IMR-90 (cell line): ENCODE data around the gene TRHDE. TPM values are rescaled to one million over a fixed set of nuclear protein-coding genes. Genes with fewer than 3 reads are reported as not detected.

ENCODE experiments used
- ATAC-seq: fragments of 200-7000 bp; cut with Tn5 transposase; 2 replicates; pipeline ENCODE4 v1.9.1; 2020; ENCODE audit warnings: low read depth, mild to moderate bottlenecking, moderate library complexity
- BruUV-seq: library from RNA; stranded (reverse); fragments of 400-500 nt; replicated peaks from 2 replicates; lab custom pipeline; 2021; lab: Mats Ljungman, UMichigan
- CTCF ChIA-PET: fragments of 300-600 bp; formaldehyde crosslinking; extraction: SDS; loops from one replicate; lab custom pipeline; 2021; ENCODE audit warnings: antibody characterized with exemption; lab: Yijun Ruan, JAX
- POLR2A ChIA-PET: fragments of 300-600 bp; sonication (Branson Sonifier 250); formaldehyde crosslinking; loops from one replicate; lab custom pipeline; 2022; ENCODE audit warnings: antibody characterized with exemption; ENCODE audit not compliant: unreplicated experiment; lab: Charles Lee
- DNase-seq: peaks from one replicate; pipeline ENCODE4 v3.0.0; 2013
- H2AFZ ChIP-seq: replicated peaks from 2 replicates; pipeline ENCODE3; 2013; ENCODE audit warnings: low read length, mild to moderate bottlenecking; ENCODE audit not compliant: poor library complexity
- H2AK5ac ChIP-seq: 2 replicates; pipeline ENCODE4 v1.6.1; 2013; ENCODE audit warnings: low read depth, low read length, inconsistent platforms
- H2AK9ac ChIP-seq: replicated peaks from 2 replicates; pipeline ENCODE3; 2013; ENCODE audit warnings: mild to moderate bottlenecking, low read depth, low read length, moderate library complexity; ENCODE audit not compliant: poor library complexity
- H2BK120ac ChIP-seq: 2 replicates; pipeline ENCODE4 v1.6.1; 2013; ENCODE audit warnings: low read depth, low read length, inconsistent platforms
- H2BK15ac ChIP-seq: 3 replicates; pipeline ENCODE4 v1.6.1; 2013; ENCODE audit warnings: low read depth, low read length, inconsistent platforms
- H2BK20ac ChIP-seq: 2 replicates; pipeline ENCODE4 v1.6.1; 2013; ENCODE audit warnings: low read depth, mild to moderate bottlenecking, inconsistent platforms, low read length, moderate library complexity
- H2BK5ac ChIP-seq: 2 replicates; pipeline ENCODE4 v1.6.1; 2013; ENCODE audit warnings: mild to moderate bottlenecking, low read depth, low read length, inconsistent platforms; ENCODE audit not compliant: poor library complexity, severe bottlenecking
- H3K14ac ChIP-seq: replicated peaks from 2 replicates; pipeline ENCODE4 v1.6.1; 2013; ENCODE audit warnings: low read depth, low read length, inconsistent platforms
- H3K18ac ChIP-seq: 2 replicates; pipeline ENCODE4 v1.6.1; 2013; ENCODE audit warnings: low read depth, low read length, control low read depth
- H3K23ac ChIP-seq: 2 replicates; pipeline ENCODE4 v1.6.1; 2013; ENCODE audit warnings: low read depth, low read length, inconsistent platforms
- H3K27ac ChIP-seq: 2 replicates; pipeline ENCODE4 v1.5.1; 2013; ENCODE audit warnings: mild to moderate bottlenecking, control low read depth, low read length; ENCODE audit not compliant: insufficient read depth
- H3K27me3 ChIP-seq: 2 replicates; pipeline ENCODE4 v1.6.1; 2013; ENCODE audit warnings: low read length; ENCODE audit not compliant: control insufficient read depth, insufficient read depth
- H3K36me3 ChIP-seq: 2 replicates; pipeline ENCODE4 v1.6.1; 2013; ENCODE audit warnings: low read length, mixed read lengths; ENCODE audit not compliant: control insufficient read depth, insufficient read depth
- H3K4ac ChIP-seq: 2 replicates; pipeline ENCODE4 v1.6.1; 2013; ENCODE audit warnings: low read depth, low read length, inconsistent platforms
- H3K4me1 ChIP-seq: 2 replicates; pipeline ENCODE4 v1.6.1; 2013; ENCODE audit warnings: low read length, mixed read lengths; ENCODE audit not compliant: control insufficient read depth, insufficient read depth
- H3K4me2 ChIP-seq: 2 replicates; pipeline ENCODE4 v1.6.1; 2013; ENCODE audit warnings: low read depth, mild to moderate bottlenecking, control low read depth, low read length, moderate library complexity
- H3K4me3 ChIP-seq: 2 replicates; pipeline ENCODE4 v1.5.1; 2013; ENCODE audit warnings: low read depth, mild to moderate bottlenecking, control low read depth, low read length, moderate library complexity; ENCODE audit not compliant: insufficient read depth
- H3K56ac ChIP-seq: 2 replicates; pipeline ENCODE4 v1.6.1; 2013; ENCODE audit warnings: low read length, inconsistent platforms; ENCODE audit not compliant: insufficient read depth; ENCODE audit errors: extremely low read depth
- H3K79me1 ChIP-seq, 2 experiments: 2 replicates each; pipeline ENCODE4 v1.6.1; 2013; ENCODE audit warnings: low read length in 2 of 2, inconsistent platforms in 1 of 2, low read depth in 1 of 2
- H3K9ac ChIP-seq: 2 replicates; pipeline ENCODE4 v1.6.1; 2013; ENCODE audit warnings: low read depth, low read length, control low read depth
- H3K9me1 ChIP-seq: 2 replicates; pipeline ENCODE4 v1.6.1; 2013; ENCODE audit warnings: low read length, inconsistent platforms; ENCODE audit not compliant: insufficient read depth
- H3K9me3 ChIP-seq: 2 replicates; pipeline ENCODE4 v1.6.1; 2013; ENCODE audit warnings: low read length; ENCODE audit not compliant: control insufficient read depth, insufficient read depth
- H4K20me1 ChIP-seq: 2 replicates; pipeline ENCODE4 v1.6.1; 2013; ENCODE audit warnings: low read length, inconsistent platforms; ENCODE audit not compliant: insufficient read depth
- H4K5ac ChIP-seq: 2 replicates; pipeline ENCODE4 v1.6.1; 2013; ENCODE audit warnings: mild to moderate bottlenecking, low read depth, low read length, control low read depth
- H4K8ac ChIP-seq, 2 experiments: 2 replicates each; pipeline ENCODE4 v1.6.1; 2013; ENCODE audit warnings: low read depth in 2 of 2, low read length in 2 of 2, control low read depth in 1 of 2, inconsistent platforms in 1 of 2
- H4K91ac ChIP-seq: 2 replicates; pipeline ENCODE4 v1.6.1; 2013; ENCODE audit warnings: low read depth, low read length, inconsistent platforms; ENCODE audit not compliant: insufficient read depth
- BHLHE40 ChIP-seq: fragments of 150-350 bp; IDR thresholded peaks from 2 replicates; pipeline ENCODE4 v1.6.1; 2016; ENCODE audit warnings: mild to moderate bottlenecking, low read depth, low read length
- CEBPB ChIP-seq: IDR thresholded peaks from 2 replicates; pipeline ENCODE4 v1.6.1; 2012; ENCODE audit warnings: low read depth, low read length, improper control_type of control experiment
- CHD1 ChIP-seq: IDR thresholded peaks from 2 replicates; pipeline ENCODE4 v1.6.1; 2012; ENCODE audit warnings: low read depth, low read length, improper control_type of control experiment
- FOS ChIP-seq: fragments of 150-350 bp; IDR thresholded peaks from 2 replicates; pipeline ENCODE4 v1.6.1; 2016; ENCODE audit warnings: low read depth, low read length
- MAFK ChIP-seq: IDR thresholded peaks from 2 replicates; pipeline ENCODE4 v1.6.1; 2012; ENCODE audit warnings: low read depth, low read length, improper control_type of control experiment
- MAZ ChIP-seq: IDR thresholded peaks from 2 replicates; pipeline ENCODE4 v1.6.1; 2012; ENCODE audit warnings: low read depth, mild to moderate bottlenecking, low read length, improper control_type of control experiment, moderate library complexity, borderline replicate concordance
- MXI1 ChIP-seq: IDR thresholded peaks from 2 replicates; pipeline ENCODE4 v1.6.1; 2012; ENCODE audit warnings: low read depth, mild to moderate bottlenecking, low read length, moderate library complexity, borderline replicate concordance
- NFE2L2 ChIP-seq: fragments of 150-350 bp; IDR thresholded peaks from 2 replicates; pipeline ENCODE4 v1.6.1; 2016; ENCODE audit warnings: low read depth, mild to moderate bottlenecking, low read length
- POLR2A ChIP-seq: IDR thresholded peaks from 2 replicates; pipeline ENCODE4 v1.6.1; 2012; ENCODE audit warnings: mild to moderate bottlenecking, low read depth, low read length
- RAD21 ChIP-seq: IDR thresholded peaks from 2 replicates; pipeline ENCODE4 v1.6.1; 2012; ENCODE audit warnings: low read length, improper control_type of control experiment
- RCOR1 ChIP-seq: IDR thresholded peaks from 2 replicates; pipeline ENCODE4 v1.6.1; 2012; ENCODE audit warnings: mild to moderate bottlenecking, low read length, improper control_type of control experiment; ENCODE audit not compliant: insufficient replicate concordance
- SMC3 ChIP-seq: fragments of 150-350 bp; IDR thresholded peaks from 2 replicates; pipeline ENCODE4 v1.6.1; 2016; ENCODE audit warnings: low read depth, mild to moderate bottlenecking, antibody characterized with exemption, low read length, moderate library complexity
- WGBS, 2 experiments: methylation state at CpG; one replicate each; pipeline versions ENCODE4 v1.1.5 to v1.1.7; 2013; ENCODE audit warnings: missing lambda C conversion rate in 2 of 2; ENCODE audit not compliant: insufficient read length in 1 of 2; ENCODE audit errors: extremely low coverage in 2 of 2; 5-methylcytosine and 5-hydroxymethylcytosine counted together
- dilution Hi-C: fragments of 300-500 bp; cut with HindIII; formaldehyde crosslinking; loops from one replicate; pipeline ENCODE4 v1.14.3; 2018; ENCODE audit warnings: low sequenced_read_pairs; ENCODE audit not compliant: unreplicated experiment
- in situ Hi-C: fragments of 300-500 bp; cut with MboI; formaldehyde crosslinking; loops from 3 replicates; pipeline ENCODE4 v1.14.3; 2019; ENCODE audit warnings: low sequenced_read_pairs, inconsistent platforms, mixed read lengths
- intact Hi-C: fragments of 100-400 bp; cut with micrococcal nuclease; formaldehyde crosslinking; loops from 2 replicates; pipeline ENCODE4 v1.10.0; 2022
- polyA plus RNA-seq, 3 experiments: library from polyadenylated mRNA; depleted of rRNA; stranded (reverse); fragments of >200 nt; gene quantifications; 2 replicates each; pipeline ENCODE4 v1.2.3, GENCODE V29; 2012; ENCODE audit warnings: low replicate concordance in 1 of 3
- total RNA-seq: library from RNA; depleted of rRNA; stranded (reverse); fragments of >200 nt; gene quantifications from 2 replicates; pipeline ENCODE4 v1.2.3, GENCODE V29; 2012
- TF ChIP-seq, protein P1 (sequence below): fragments of 150-350 bp; IDR thresholded peaks from 2 replicates; pipeline ENCODE4 v1.6.1; 2017; ENCODE audit warnings: mild to moderate bottlenecking, antibody characterized with exemption, low read length, low read depth
- TF ChIP-seq, protein P2 (sequence below): fragments of 150-350 bp; IDR thresholded peaks from 2 replicates; pipeline ENCODE4 v1.6.1; 2016; ENCODE audit warnings: low read depth, mild to moderate bottlenecking, low read length, moderate library complexity, borderline replicate concordance
- TF ChIP-seq, protein P3 (sequence below): conservative IDR thresholded peaks from 2 replicates; pipeline ENCODE4 v1.5.1; 2012; ENCODE audit warnings: mild to moderate bottlenecking, low read depth, low read length, improper control_type of control experiment

The TRHDE gene
- total and polyA plus RNA-seq, 2 of the 4 experiments (the other 2 are of a cell fraction), result 33.7 to 65.1 TPM

DNA sequence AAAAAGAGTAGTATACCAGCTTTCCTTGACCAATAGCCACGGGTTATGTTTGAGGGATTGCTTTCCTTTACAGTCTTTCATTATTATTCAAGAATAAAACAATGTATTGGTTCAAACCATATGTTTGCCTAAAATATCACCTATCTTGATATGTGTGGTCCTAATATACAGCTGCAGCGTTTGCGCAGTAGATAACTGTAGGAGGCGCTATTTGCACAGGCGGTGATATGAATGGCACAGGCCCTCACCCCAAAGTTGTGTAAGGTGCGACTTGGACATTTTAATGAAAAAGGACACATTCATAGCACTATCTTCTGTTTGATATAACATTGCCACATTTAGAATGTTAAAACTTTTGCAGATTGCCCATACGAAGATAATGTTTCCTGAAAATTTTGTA, 298.4 kb downstream of the TRHDE start:
- H3K9me1 ChIP-seq, result no peaks in the 10 kb centered on the region
- H2AFZ ChIP-seq, result no peak overlapping the region
- in situ Hi-C loops, result no loop called here
- no peak overlapping the region for H4K8ac ChIP-seq
- BruUV-seq, result no TSS peak
- no peak overlapping the region for H3K4me2 ChIP-seq
- dilution Hi-C loops, result no loop called here
- no peaks in the 10 kb centered on the region for H3K9me3 ChIP-seq
- no peak overlapping the region for H3K14ac ChIP-seq
- H3K79me1 ChIP-seq, result no peaks in the 10 kb centered on the region; a peak in 2 of 4 replicates
- no peak overlapping the region for H2BK15ac ChIP-seq
- no peak overlapping the region for H2AK5ac ChIP-seq
- H3K23ac ChIP-seq, result no peak overlapping the region
- H3K27ac ChIP-seq, result no peak overlapping the region
- intact Hi-C loops, result no loop called here
- no peak overlapping the region for H2BK120ac ChIP-seq
- no peak overlapping the region for H2AK9ac ChIP-seq
- TF ChIP-seq, protein P1, sequence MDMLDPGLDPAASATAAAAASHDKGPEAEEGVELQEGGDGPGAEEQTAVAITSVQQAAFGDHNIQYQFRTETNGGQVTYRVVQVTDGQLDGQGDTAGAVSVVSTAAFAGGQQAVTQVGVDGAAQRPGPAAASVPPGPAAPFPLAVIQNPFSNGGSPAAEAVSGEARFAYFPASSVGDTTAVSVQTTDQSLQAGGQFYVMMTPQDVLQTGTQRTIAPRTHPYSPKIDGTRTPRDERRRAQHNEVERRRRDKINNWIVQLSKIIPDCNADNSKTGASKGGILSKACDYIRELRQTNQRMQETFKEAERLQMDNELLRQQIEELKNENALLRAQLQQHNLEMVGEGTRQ, result no peak
- TF ChIP-seq BHLHE40 (no peak), MXI1 (no peak), MAZ (no peak), NFE2L2 (no peak), FOS (no peak), CEBPB (no peak), RCOR1 (no peak), POLR2A (no peak), RAD21 (no peak), CHD1 (no peak), SMC3 (no peak), MAFK (no peak)
- TF ChIP-seq, protein P2, sequence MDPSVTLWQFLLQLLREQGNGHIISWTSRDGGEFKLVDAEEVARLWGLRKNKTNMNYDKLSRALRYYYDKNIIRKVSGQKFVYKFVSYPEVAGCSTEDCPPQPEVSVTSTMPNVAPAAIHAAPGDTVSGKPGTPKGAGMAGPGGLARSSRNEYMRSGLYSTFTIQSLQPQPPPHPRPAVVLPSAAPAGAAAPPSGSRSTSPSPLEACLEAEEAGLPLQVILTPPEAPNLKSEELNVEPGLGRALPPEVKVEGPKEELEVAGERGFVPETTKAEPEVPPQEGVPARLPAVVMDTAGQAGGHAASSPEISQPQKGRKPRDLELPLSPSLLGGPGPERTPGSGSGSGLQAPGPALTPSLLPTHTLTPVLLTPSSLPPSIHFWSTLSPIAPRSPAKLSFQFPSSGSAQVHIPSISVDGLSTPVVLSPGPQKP, result no peak
- TF ChIP-seq, protein P3, sequence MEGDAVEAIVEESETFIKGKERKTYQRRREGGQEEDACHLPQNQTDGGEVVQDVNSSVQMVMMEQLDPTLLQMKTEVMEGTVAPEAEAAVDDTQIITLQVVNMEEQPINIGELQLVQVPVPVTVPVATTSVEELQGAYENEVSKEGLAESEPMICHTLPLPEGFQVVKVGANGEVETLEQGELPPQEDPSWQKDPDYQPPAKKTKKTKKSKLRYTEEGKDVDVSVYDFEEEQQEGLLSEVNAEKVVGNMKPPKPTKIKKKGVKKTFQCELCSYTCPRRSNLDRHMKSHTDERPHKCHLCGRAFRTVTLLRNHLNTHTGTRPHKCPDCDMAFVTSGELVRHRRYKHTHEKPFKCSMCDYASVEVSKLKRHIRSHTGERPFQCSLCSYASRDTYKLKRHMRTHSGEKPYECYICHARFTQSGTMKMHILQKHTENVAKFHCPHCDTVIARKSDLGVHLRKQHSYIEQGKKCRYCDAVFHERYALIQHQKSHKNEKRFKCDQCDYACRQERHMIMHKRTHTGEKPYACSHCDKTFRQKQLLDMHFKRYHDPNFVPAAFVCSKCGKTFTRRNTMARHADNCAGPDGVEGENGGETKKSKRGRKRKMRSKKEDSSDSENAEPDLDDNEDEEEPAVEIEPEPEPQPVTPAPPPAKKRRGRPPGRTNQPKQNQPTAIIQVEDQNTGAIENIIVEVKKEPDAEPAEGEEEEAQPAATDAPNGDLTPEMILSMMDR, result no peak
- no peak overlapping the region for H2BK5ac ChIP-seq
- H3K4me1 ChIP-seq, result no peaks in the 10 kb centered on the region
- no peak overlapping the region for H3K4ac ChIP-seq
- peaks cover 1% of the 10 kb centered on the region; the same call in 1 of the 2 replicates for H3K36me3 ChIP-seq
- no peak overlapping the region for H3K56ac ChIP-seq
- no peak overlapping the region for H3K18ac ChIP-seq
- POLR2A ChIA-PET, result no interaction called here
- CTCF ChIA-PET, result interaction anchor here (0.8 kb wide), 1 partner anchor 9 kb away, joined by 3 read pairs; no protein-coding TSS in a partner anchor
- ATAC-seq (no peak), DNase-seq (no peak)
- H4K5ac ChIP-seq, result no peak overlapping the region
- WGBS, 2 experiments, result no CpG with 5 or more reads among the region's 7 CpGs
- H3K27me3 ChIP-seq, result no peaks in the 10 kb centered on the region
- H3K9ac ChIP-seq, result no peak overlapping the region
- H4K91ac ChIP-seq, result no peak overlapping the region
- H4K20me1 ChIP-seq, result no peaks in the 10 kb centered on the region
- H2BK20ac ChIP-seq, result no peak overlapping the region
- no peak overlapping the region for H3K4me3 ChIP-seq
